IMR-90 (cell line): ENCODE measurements around the gene CSH2.
"Not testable (repeated sequence)": the region's sequence is repeated elsewhere in the genome, so short reads cannot be mapped to it uniquely, and the experiment has no call there.

Source experiments
- BHLHE40 ChIP-seq: fragments of 150-350 bp; IDR thresholded peaks from 2 replicates; pipeline ENCODE4 v1.6.1; 2016; ENCODE audit warnings: mild to moderate bottlenecking, low read depth, low read length
- CEBPB ChIP-seq: IDR thresholded peaks from 2 replicates; pipeline ENCODE4 v1.6.1; 2012; ENCODE audit warnings: low read depth, low read length, improper control_type of control experiment
- CHD1 ChIP-seq: IDR thresholded peaks from 2 replicates; pipeline ENCODE4 v1.6.1; 2012; ENCODE audit warnings: low read depth, low read length, improper control_type of control experiment
- CTCF ChIP-seq: conservative IDR thresholded peaks from 2 replicates; pipeline ENCODE4 v1.5.1; 2012; ENCODE audit warnings: mild to moderate bottlenecking, low read depth, low read length, improper control_type of control experiment
- FOS ChIP-seq: fragments of 150-350 bp; IDR thresholded peaks from 2 replicates; pipeline ENCODE4 v1.6.1; 2016; ENCODE audit warnings: low read depth, low read length
- MAFK ChIP-seq: IDR thresholded peaks from 2 replicates; pipeline ENCODE4 v1.6.1; 2012; ENCODE audit warnings: low read depth, low read length, improper control_type of control experiment
- MXI1 ChIP-seq: IDR thresholded peaks from 2 replicates; pipeline ENCODE4 v1.6.1; 2012; ENCODE audit warnings: low read depth, mild to moderate bottlenecking, low read length, moderate library complexity, borderline replicate concordance
- NFE2L2 ChIP-seq: fragments of 150-350 bp; IDR thresholded peaks from 2 replicates; pipeline ENCODE4 v1.6.1; 2016; ENCODE audit warnings: low read depth, mild to moderate bottlenecking, low read length
- POLR2A ChIP-seq: IDR thresholded peaks from 2 replicates; pipeline ENCODE4 v1.6.1; 2012; ENCODE audit warnings: mild to moderate bottlenecking, low read depth, low read length
- SMC3 ChIP-seq: fragments of 150-350 bp; IDR thresholded peaks from 2 replicates; pipeline ENCODE4 v1.6.1; 2016; ENCODE audit warnings: low read depth, mild to moderate bottlenecking, antibody characterized with exemption, low read length, moderate library complexity
- USF2 ChIP-seq: fragments of 150-350 bp; IDR thresholded peaks from 2 replicates; pipeline ENCODE4 v1.6.1; 2017; ENCODE audit warnings: mild to moderate bottlenecking, antibody characterized with exemption, low read length, low read depth

- TF ChIP-seq CTCF, MXI1, CEBPB, POLR2A, NFE2L2, FOS, SMC3, MAFK, USF2, BHLHE40, CHD1: not testable (repeated sequence)
Observed at GRCh38 chr17:63882626-63883126, 9.2 kb upstream of the CSH2 start.
